Neuronal stem cell (in vitro differentiated cells): ENCODE measurements around the gene CRADD.

Experiments used
- DNase-seq: peaks from one replicate; pipeline ENCODE4 v3.0.0-alpha.2; 2013; ENCODE audit warnings: low spot score
- H2AFZ ChIP-seq: one replicate; pipeline ENCODE4 v1.6.1; 2013; ENCODE audit warnings: mild to moderate bottlenecking, low read length, inconsistent platforms
- H2AK5ac ChIP-seq: 2 replicates; pipeline ENCODE4 v1.6.1; 2013; ENCODE audit warnings: low read depth, mild to moderate bottlenecking, inconsistent platforms, low read length, moderate library complexity, mixed read lengths
- H2BK120ac ChIP-seq: 2 replicates; pipeline ENCODE4 v1.6.1; 2013; ENCODE audit warnings: low read depth, mild to moderate bottlenecking, inconsistent platforms, low read length, moderate library complexity, mixed read lengths
- H2BK12ac ChIP-seq: one replicate; pipeline ENCODE4 v1.6.1; 2013; ENCODE audit warnings: low read length, inconsistent platforms
- H2BK15ac ChIP-seq: 2 replicates; pipeline ENCODE4 v1.6.1; 2013; ENCODE audit warnings: mild to moderate bottlenecking, low read length, inconsistent platforms, mixed read lengths
- H2BK5ac ChIP-seq: one replicate; pipeline ENCODE4 v1.6.1; 2013; ENCODE audit warnings: inconsistent platforms, mild to moderate bottlenecking, low read length, moderate library complexity
- H3K14ac ChIP-seq: one replicate; pipeline ENCODE4 v1.6.1; 2013; ENCODE audit warnings: low read length, inconsistent platforms
- H3K18ac ChIP-seq: 2 replicates; pipeline ENCODE4 v1.6.1; 2013; ENCODE audit warnings: low read length, inconsistent platforms
- H3K23ac ChIP-seq: 2 replicates; pipeline ENCODE4 v1.6.1; 2013; ENCODE audit warnings: low read depth, mild to moderate bottlenecking, mixed read lengths, low read length, inconsistent platforms; ENCODE audit not compliant: poor library complexity
- H3K27ac ChIP-seq: replicated peaks from 3 replicates; pipeline ENCODE4 v1.5.1; 2013; ENCODE audit warnings: low read length, inconsistent platforms
- H3K27me3 ChIP-seq, 3 experiments: 2 replicates each; pipeline ENCODE4 v1.6.1; 2013; ENCODE audit warnings: low read length in 3 of 3, mild to moderate bottlenecking in 2 of 3, inconsistent platforms in 1 of 3, low read depth in 1 of 3, mixed read lengths in 1 of 3, moderate library complexity in 1 of 3; ENCODE audit not compliant: control insufficient read depth in 3 of 3, insufficient read depth in 3 of 3
- H3K36me3 ChIP-seq, 2 donors: replicated peaks in 1 of 2; 2 replicates each; pipeline ENCODE4 v1.6.1; 2013; ENCODE audit warnings: low read length in 2 of 2; ENCODE audit not compliant: control insufficient read depth in 2 of 2, insufficient read depth in 2 of 2
- H3K4ac ChIP-seq: 2 replicates; pipeline ENCODE4 v1.6.1; 2013; ENCODE audit warnings: inconsistent platforms, mild to moderate bottlenecking, low read length, moderate library complexity
- H3K4me1 ChIP-seq, 2 donors: 1 replicate in 1 of 2; 2 replicates in 1 of 2; pipeline ENCODE4 v1.6.1; 2013; ENCODE audit warnings: low read length in 2 of 2, low read depth in 1 of 2; ENCODE audit not compliant: control insufficient read depth in 2 of 2, insufficient read depth in 1 of 2
- H3K4me2 ChIP-seq: one replicate; pipeline ENCODE4 v1.6.1; 2013; ENCODE audit warnings: mild to moderate bottlenecking, low read length, inconsistent platforms; ENCODE audit not compliant: insufficient read depth, poor library complexity, severe bottlenecking
- H3K4me3 ChIP-seq, 2 donors: 2 replicates each; pipeline ENCODE4 v1.5.1; 2013; ENCODE audit warnings: low read length in 2 of 2, mild to moderate bottlenecking in 2 of 2, inconsistent platforms in 1 of 2, moderate library complexity in 1 of 2
- H3K79me1 ChIP-seq: one replicate; pipeline ENCODE4 v1.6.1; 2013; ENCODE audit warnings: low read depth, mild to moderate bottlenecking, inconsistent platforms, low read length, moderate library complexity
- H3K9ac ChIP-seq: one replicate; pipeline ENCODE4 v1.6.1; 2013; ENCODE audit warnings: mild to moderate bottlenecking, low read depth, low read length, inconsistent platforms; ENCODE audit not compliant: poor library complexity
- H3K9me3 ChIP-seq, 2 donors: replicated peaks in 1 of 2; 2 replicates each; pipeline versions ENCODE3 to v1.6.1; 2013; ENCODE audit warnings: low read length in 2 of 2, mild to moderate bottlenecking in 2 of 2, inconsistent platforms in 1 of 2, low read depth in 1 of 2, mixed read lengths in 1 of 2, moderate library complexity in 1 of 2; ENCODE audit not compliant: control insufficient read depth in 2 of 2, insufficient read depth in 1 of 2
- H4K8ac ChIP-seq: one replicate; pipeline ENCODE4 v1.6.1; 2013; ENCODE audit warnings: low read depth, mild to moderate bottlenecking, inconsistent platforms, low read length, moderate library complexity
- H4K91ac ChIP-seq: one replicate; pipeline ENCODE4 v1.6.1; 2013; ENCODE audit warnings: low read length, low read depth, mild to moderate bottlenecking, inconsistent platforms; ENCODE audit not compliant: poor library complexity
- WGBS, 2 donors: extraction: QIAGEN DNeasy Blood & Tissue Kit; methylation state at CpG; one replicate each; pipeline ENCODE4 v1.1.7; 2013; ENCODE audit warnings: missing lambda C conversion rate in 2 of 2, mixed read lengths in 1 of 2; ENCODE audit not compliant: insufficient read length in 2 of 2, insufficient replicate concordance in 1 of 2; ENCODE audit errors: extremely low coverage in 2 of 2; 5-methylcytosine and 5-hydroxymethylcytosine counted together

Gene CRADD

DNA sequence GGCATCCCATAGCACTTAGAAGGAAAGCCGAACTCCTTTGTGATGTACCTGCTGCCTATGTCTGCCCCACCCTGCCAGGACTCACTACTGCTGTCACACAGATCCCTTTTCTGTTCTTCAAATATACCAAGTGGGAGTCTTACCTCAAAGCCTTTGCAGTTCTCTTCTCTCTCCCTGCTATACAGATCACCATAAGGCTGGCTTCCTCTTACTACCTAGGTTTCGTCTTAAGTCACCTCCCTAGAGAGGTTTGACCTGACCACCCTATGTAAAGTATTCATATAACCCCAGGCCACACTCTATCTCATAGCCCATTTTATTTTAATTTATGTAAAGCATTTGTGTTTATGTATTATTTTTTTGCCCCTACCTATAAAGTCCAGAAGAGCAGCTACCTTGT is 117.6 kb downstream of the CRADD start:
- H3K27ac ChIP-seq: no peak overlapping the region
- no peak overlapping the region for H3K4me2 ChIP-seq
- DNase-seq: no peak
- no peak overlapping the region for H3K18ac ChIP-seq
- no peak overlapping the region for H2AFZ ChIP-seq
- H3K9me3 ChIP-seq: no peaks in the 10 kb centered on the region
- no peaks in the 10 kb centered on the region for H3K36me3 ChIP-seq
- H2BK15ac ChIP-seq: no peak overlapping the region
- H2BK12ac ChIP-seq: no peak overlapping the region
- H3K79me1 ChIP-seq: no peaks in the 10 kb centered on the region
- H4K91ac ChIP-seq: no peak overlapping the region
- H3K4ac ChIP-seq: no peak overlapping the region
- H4K8ac ChIP-seq: no peak overlapping the region
- no peak overlapping the region for H3K23ac ChIP-seq
- H2AK5ac ChIP-seq: no peak overlapping the region
- H2BK120ac ChIP-seq: no peak overlapping the region
- no CpG with 5 or more reads among the region's 2 CpGs for WGBS, 2 donors
- no peak overlapping the region for H3K9ac ChIP-seq
- H3K27me3 ChIP-seq: no peaks in the 10 kb centered on the region
- no peak overlapping the region for H2BK5ac ChIP-seq
- no peak overlapping the region for H3K14ac ChIP-seq
- peaks cover 0 to 2% of the 10 kb centered on the region in 2 donors for H3K4me1 ChIP-seq
- no peak overlapping the region for H3K4me3 ChIP-seq

DNA sequence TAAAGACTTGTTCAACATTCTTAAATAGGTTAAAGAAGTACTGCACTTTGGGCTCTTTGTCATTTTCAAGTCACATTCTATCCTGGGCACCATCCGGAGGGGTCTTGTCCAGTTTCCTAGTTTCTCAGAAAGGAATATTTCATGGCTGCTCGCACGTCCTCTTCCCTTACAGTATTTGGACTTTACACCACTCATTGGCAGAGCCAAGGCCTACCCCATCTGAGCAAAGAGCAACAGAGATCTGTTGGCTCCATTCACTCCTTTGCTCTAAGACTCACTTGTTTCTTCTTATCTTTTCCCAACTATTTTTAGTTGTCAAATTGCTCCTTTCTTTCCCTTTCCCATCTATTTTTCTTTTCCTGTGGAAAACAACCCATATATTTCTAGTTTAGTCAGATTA is 118.2 kb downstream of the CRADD start:
- no peak overlapping the region for H4K8ac ChIP-seq
- H4K91ac ChIP-seq: no peak overlapping the region
- H2BK5ac ChIP-seq: no peak overlapping the region
- H3K4ac ChIP-seq: no peak overlapping the region
- H3K23ac ChIP-seq: no peak overlapping the region
- H3K36me3 ChIP-seq: no peaks in the 10 kb centered on the region
- no peak overlapping the region for H3K4me3 ChIP-seq
- no peak overlapping the region for H3K27ac ChIP-seq
- H2AK5ac ChIP-seq: no peak overlapping the region
- no peaks in the 10 kb centered on the region for H3K27me3 ChIP-seq
- no peak for DNase-seq
- no peaks in the 10 kb centered on the region for H3K79me1 ChIP-seq
- no peak overlapping the region for H2BK120ac ChIP-seq
- no peak overlapping the region for H2BK12ac ChIP-seq
- no peak overlapping the region for H2BK15ac ChIP-seq
- no peak overlapping the region for H3K9ac ChIP-seq
- no peak overlapping the region for H2AFZ ChIP-seq
- H3K4me1 ChIP-seq: peaks cover 0 to 2% of the 10 kb centered on the region in 2 donors
- no peaks in the 10 kb centered on the region for H3K9me3 ChIP-seq
- H3K4me2 ChIP-seq: no peak overlapping the region
- H3K18ac ChIP-seq: no peak overlapping the region
- no CpG with 5 or more reads among the region's 3 CpGs for WGBS, 2 donors
- H3K14ac ChIP-seq: no peak overlapping the region

DNA sequence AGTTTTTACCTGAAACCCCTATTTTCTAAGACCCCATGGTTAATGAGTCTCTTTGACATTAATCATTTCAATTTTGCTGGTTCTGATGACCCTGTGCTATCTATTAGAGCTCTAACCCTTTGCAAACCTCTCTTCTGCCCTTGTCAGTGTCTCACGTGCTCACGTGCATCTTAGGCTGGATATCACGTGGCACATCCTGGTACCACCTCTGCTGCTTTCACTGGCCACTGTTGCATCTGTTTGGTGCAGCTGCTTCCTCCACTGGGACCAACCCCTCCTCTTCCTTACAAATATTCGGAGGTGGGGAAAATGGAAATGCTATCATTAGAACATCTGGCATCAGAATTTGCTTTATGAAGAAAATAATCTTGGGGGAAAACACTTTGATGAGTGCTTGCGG is 119.6 kb downstream of the CRADD start:
- no CpG with 5 or more reads among the region's 5 CpGs for WGBS, 2 donors
- no peak for DNase-seq
- Histone ChIP-seq H3K36me3 (no peaks in the 10 kb centered on the region), H2BK12ac (no peak overlapping the region), H3K4me2 (no peak overlapping the region), H4K8ac (no peak overlapping the region), H3K79me1 (no peaks in the 10 kb centered on the region), H3K4ac (no peak overlapping the region), H2BK15ac (no peak overlapping the region), H3K4me1 (no peaks in the 10 kb centered on the region), H3K27ac (no peak overlapping the region), H3K18ac (no peak overlapping the region), H3K27me3 (no peaks in the 10 kb centered on the region), H3K9me3 (no peaks in the 10 kb centered on the region), H3K9ac (no peak overlapping the region), H2AFZ (no peak overlapping the region), H3K14ac (no peak overlapping the region), H2BK5ac (no peak overlapping the region), H3K23ac (no peak overlapping the region), H4K91ac (no peak overlapping the region), H2BK120ac (no peak overlapping the region), H3K4me3 (no peak overlapping the region), H2AK5ac (no peak overlapping the region)

DNA sequence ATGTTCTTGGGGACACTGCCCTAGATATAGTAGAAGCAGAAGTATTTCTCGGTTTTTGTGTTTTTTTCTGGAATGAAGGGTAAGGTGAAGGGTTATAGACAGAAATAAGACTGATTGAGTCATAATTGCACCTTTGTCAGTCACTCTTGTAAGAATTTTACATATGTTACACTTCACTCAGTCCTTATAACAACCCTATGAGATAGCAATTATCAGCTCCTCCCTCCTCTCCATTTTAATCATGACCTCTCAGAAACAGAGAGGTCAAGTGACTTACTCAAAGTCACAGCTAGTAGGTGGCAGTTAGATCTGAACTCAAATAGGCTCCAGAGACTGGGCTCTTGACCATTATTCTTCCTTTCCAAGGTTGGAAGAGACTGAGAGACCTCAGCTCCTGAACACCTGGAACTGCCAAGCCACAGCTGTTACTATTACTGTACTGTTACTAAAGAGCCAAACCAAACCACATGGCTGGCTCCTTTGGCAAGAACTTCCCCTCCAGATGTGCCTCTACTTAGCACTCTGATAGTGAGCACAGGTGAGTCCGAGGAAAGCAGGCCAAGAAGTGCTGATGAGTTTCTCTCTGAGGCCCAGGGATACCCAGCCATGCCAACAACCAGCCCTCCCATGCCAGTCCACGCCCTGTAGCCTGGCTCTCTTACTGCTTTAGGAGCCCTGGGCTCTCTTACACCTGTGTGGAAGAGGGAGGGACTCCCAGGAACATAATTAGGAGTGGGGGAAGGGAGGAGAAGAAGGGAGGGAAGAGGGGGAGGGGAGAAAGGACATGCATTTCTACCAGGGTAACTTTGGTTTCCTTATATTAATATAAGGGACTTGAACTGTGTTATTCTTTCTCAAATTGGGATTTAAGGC is 121.3 kb downstream of the CRADD start:
- Histone ChIP-seq H3K18ac (no peak overlapping the region), H3K4ac (no peak overlapping the region), H2BK15ac (no peak overlapping the region), H3K79me1 (no peaks in the 10 kb centered on the region), H3K27ac (no peak overlapping the region), H2AK5ac (no peak overlapping the region), H3K4me1 (peaks cover 0 to under 1% of the 10 kb centered on the region in 2 donors), H3K9ac (no peak overlapping the region), H2BK120ac (no peak overlapping the region), H2BK5ac (no peak overlapping the region), H3K27me3 (no peaks in the 10 kb centered on the region), H3K14ac (no peak overlapping the region), H4K8ac (no peak overlapping the region), H3K9me3 (no peaks in the 10 kb centered on the region), H3K4me2 (no peak overlapping the region), H2BK12ac (no peak overlapping the region), H2AFZ (no peak overlapping the region), H3K4me3 (no peak overlapping the region), H3K23ac (no peak overlapping the region), H3K36me3 (no peaks in the 10 kb centered on the region), H4K91ac (no peak overlapping the region)
- DNase-seq: no peak
- no CpG with 5 or more reads among the region's 3 CpGs for WGBS, 2 donors
